Measurements from ENCODE around the gene RPS10.
"Not testable (repeated sequence)": the region's sequence is repeated elsewhere in the genome, so short reads cannot be mapped to it uniquely, and the experiment has no call there.

Gene RPS10

DNA sequence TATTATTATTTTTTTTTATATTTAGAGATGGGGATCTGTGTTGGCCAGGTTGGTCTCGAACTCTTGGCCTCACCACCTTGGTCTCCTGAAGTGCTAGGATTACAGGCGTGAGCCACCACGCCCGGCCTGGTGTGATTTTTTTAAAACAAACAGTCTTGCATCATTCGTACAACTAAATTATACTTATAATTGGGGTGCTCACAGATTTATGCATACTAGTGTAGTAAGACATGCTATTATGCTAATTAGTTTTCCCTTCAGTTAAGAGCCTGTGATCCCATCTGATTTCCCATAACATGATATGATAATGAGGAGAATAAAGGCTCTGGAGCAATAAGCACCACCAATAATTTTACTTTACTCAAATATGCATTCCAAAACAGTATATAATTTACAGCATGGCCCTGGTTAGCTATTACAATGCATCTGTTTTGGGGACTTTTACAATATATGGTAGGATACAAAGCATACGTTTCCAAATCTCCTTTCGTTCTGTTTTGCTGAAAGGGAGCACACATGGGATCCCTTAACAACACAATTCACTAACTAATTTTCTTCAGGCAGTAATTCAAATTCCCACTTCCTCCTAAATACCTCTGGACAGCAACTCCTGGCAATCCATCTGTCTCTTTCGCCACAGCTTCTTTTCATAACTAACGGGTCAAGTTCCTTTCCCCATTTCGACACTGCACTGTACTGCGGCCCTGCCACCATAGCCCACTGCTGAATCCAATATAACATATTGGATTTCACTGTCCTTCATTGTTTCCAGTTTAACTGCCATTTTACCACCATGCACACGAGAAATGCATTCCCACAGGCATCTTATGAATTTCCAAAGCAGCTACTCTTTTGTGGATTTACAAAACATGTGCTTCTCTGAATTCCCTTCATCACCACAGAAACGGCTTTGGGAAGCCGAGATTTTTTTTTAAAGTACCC, 35.1 kb downstream of the RPS10 start:
- Mint-ChIP-seq H3K36me3 (no peaks in the 10 kb centered on the region), H3K4me1 (peaks cover 37% of the 10 kb centered on the region), H3K27ac (no peak overlapping the region), H3K9me3 (no peaks in the 10 kb centered on the region), H3K27me3 (no peaks in the 10 kb centered on the region), H3K4me3 (no peak overlapping the region)

DNA sequence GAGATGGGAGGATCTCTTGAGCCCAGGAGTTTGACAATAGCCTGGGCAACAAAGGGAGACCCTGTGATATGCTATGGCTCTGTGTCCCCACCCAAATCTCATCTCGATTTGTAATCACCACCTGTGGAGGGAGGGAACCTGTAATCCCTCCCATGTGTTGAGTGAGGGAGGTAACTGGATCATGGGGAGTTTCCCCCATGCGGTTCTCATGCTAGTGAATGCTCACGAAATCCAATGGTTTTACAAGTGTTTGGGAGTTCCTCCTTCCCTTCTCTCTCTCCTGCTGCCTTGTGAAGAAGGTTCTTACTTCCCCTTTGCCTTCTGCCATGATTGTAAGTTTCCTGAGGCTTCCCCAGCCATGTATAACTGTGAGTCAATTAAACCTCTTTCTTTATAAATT, 36.8 kb downstream of the RPS10 start:
- H3K27ac Mint-ChIP-seq, result no peak overlapping the region

DNA sequence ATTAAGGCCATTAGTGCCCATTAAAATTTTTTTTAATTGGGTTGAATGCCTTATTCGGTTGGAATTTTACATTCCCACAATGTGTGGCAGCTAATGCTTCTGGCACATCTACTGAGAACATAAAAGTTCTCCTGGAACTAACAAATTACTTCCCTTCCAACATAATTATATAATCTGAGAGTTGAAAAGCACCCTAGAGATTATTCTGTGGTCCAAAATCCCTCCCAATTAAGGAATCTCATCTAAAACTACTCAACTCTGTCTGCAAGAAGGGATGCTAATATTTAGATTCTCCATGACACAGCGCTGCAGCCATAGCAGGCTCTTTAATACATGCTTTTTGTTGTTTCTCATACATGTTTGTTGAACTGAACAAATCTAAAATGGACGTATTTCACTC, 37.4 kb downstream of the RPS10 start:
- Mint-ChIP-seq H3K4me1 (peaks cover 48% of the 10 kb centered on the region), H3K4me3 (no peak overlapping the region), H3K27ac (no peak overlapping the region), H3K27me3 (no peaks in the 10 kb centered on the region), H3K36me3 (peaks cover 1% of the 10 kb centered on the region), H3K9me3 (no peaks in the 10 kb centered on the region)

More for the DNA sequence above, 36.8 kb downstream of the RPS10 start:
- Mint-ChIP-seq H3K9me3 (no peaks in the 10 kb centered on the region), H3K4me3 (no peak overlapping the region), H3K27me3 (no peaks in the 10 kb centered on the region), H3K4me1 (peaks cover 49% of the 10 kb centered on the region), H3K36me3 (no peaks in the 10 kb centered on the region)

DNA sequence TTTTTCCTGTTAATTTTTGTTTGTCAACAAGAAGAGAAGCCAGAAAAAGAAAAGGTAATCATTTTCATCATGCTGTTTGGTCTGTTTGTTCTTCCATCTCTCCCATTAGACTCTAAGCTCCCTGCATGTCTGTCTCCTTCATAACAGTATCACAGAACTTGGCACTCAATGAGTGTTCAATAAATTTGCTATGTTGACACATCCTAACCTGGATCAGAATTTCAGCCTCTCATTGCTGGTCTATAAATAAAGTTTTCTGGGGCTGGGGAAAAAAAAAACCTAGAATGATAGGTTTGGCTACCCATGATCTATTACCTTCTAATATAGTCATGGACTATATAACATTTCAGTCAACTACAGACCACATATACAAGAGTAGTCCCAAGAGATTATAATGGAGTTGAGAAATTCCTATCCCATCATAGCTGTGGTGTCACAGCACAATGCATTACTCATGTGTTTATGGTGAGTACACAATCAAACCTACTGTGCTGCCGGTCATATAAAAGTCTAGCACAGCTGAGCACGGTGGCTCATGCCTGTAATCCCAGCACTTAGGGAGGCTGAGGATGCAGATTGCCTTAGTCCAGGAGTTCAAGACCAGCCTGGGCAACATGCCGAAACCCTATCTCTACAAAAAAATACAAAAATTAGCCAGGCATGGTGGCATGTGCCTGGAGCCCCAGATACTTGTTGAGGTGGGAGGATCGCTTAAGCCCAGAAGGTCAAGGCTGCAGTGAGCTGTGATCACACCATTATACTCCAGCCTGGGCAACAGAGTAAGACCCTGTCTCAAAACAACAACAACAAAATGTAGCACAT, 39.3 kb downstream of the RPS10 start:
- H3K4me1 Mint-ChIP-seq, result peaks cover 41% of the 10 kb centered on the region
- H3K27me3 Mint-ChIP-seq, result no peaks in the 10 kb centered on the region
- no peaks in the 10 kb centered on the region for H3K9me3 Mint-ChIP-seq
- H3K36me3 Mint-ChIP-seq, result peaks cover 1% of the 10 kb centered on the region
- no peak overlapping the region for H3K4me3 Mint-ChIP-seq
- no peak overlapping the region for H3K27ac Mint-ChIP-seq

DNA sequence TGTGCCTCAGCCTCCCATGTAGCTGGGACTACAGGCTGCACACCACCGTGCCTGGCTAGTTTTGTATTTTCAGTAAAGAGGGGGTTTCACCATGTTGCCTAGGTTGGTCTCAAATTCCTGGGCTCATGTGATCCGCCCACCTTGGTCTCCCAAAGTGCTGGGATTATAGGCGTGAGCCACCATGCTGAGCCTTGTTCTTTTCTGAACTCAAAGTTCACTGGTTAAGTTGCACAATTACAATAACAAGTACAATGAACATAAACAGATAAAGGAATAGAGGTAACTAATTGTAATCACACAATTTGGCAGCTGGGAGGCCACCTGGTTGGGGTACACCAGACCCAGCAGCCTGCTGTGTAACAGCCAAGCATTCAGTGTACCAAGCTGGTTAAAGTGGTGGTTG, 40.1 kb downstream of the RPS10 start:
- H3K27ac Mint-ChIP-seq, result no peak overlapping the region
- H3K4me1 Mint-ChIP-seq, result peaks cover 49% of the 10 kb centered on the region
- no peaks in the 10 kb centered on the region for H3K27me3 Mint-ChIP-seq
- peaks cover 1% of the 10 kb centered on the region for H3K36me3 Mint-ChIP-seq
- no peaks in the 10 kb centered on the region for H3K9me3 Mint-ChIP-seq
- H3K4me3 Mint-ChIP-seq, result no peak overlapping the region

DNA sequence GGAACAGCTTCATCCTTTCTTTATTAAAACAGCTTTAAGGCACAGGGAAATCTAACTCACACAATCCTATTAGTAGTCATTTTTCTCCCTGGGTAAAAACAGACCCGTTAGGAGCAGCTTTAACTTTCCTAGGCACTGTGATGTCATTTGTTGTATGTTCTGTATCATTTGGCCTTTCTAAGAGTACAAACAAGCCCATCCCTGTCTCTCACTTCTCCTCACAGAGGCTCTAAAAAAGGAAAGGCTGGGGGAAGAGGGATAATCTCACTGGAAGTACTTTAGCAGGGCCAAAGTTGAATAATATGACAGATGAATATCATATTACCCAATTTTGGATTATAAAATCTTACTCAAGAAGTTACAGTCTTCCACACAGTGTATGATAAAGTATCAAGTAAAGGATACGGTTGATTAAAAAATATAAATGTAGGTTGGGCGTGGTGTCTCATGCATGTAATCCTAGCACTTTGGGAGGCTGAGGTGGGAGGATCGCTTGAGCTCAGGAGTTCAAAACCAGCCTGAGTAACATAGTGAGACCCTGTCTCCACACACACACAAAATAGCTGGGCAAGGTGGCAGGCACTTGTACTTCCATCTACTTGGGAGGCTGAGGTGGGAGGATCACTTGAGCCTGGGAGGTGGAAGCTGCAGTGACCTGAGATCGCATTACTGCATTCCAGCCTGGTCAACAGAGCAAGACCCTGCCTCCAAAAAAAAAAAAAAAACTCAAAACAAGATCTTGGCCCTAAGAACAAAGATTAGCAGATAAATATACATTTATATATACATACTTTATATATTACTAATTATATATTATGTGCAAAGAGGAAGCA, 41.3 kb downstream of the RPS10 start:
- Mint-ChIP-seq H3K4me3 (no peak overlapping the region), H3K36me3 (peaks cover 1% of the 10 kb centered on the region), H3K4me1 (peaks cover 54% of the 10 kb centered on the region), H3K27me3 (no peaks in the 10 kb centered on the region), H3K9me3 (no peaks in the 10 kb centered on the region), H3K27ac (no peak overlapping the region)

DNA sequence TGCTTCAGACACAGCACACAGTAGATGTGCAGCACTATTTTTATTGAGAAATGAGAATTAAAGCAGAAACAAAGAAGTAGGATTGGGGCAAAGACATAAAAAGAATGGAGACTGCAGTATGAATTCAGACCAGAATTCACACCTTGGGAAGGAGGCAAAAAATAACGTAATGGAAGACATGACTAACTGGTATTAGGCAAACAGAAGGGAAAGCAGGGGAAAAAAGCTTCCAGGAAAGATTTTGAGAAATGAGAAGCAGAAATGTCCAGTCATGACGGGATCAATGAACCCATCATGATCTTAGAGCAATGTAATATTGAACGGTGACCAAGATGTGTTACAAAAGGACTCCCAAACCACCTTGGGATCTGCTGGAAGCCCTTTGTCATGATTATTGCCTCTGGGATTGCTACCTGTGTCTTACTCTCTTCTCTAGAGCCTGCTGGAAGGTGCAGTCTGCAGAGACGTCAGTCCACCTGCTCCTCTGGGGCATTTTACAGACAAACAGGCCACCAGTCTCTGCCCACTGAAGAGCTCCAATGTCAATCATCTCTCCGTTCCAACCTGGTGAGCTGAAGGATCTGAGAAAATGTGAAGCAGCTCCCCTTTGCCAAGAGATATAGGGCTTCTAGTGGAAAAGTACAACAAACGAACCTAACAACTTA, 42.1 kb downstream of the RPS10 start:
- Mint-ChIP-seq H3K27me3 (no peaks in the 10 kb centered on the region), H3K4me3 (no peak overlapping the region), H3K4me1 (peaks cover 50% of the 10 kb centered on the region), H3K36me3 (peaks cover 1% of the 10 kb centered on the region), H3K9me3 (no peaks in the 10 kb centered on the region), H3K27ac (no peak overlapping the region)

DNA sequence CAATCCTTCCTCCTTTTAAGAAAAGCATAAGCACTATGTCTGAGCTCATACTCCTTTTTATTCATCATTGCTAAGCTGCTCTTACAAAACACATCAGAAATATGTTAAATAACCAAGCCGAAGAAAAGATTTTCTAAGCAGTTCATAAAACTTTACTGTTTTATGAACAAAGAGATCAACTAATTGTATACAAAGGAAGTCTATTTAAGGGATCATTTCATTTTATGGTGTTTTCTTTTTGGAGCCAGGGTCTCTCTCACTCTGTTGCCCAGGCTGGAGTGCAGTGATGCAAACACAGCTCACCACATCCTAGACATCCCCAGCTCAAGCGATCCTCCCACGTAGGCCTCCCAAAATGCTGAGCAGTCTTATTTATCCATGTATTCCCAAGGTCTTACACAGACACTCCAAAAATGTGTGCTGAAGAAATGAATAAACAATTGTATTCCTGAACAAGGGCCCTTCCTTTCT, 42.7 kb downstream of the RPS10 start:
- H3K9me3 Mint-ChIP-seq, result no peaks in the 10 kb centered on the region
- no peak overlapping the region for H3K27ac Mint-ChIP-seq
- no peaks in the 10 kb centered on the region for H3K27me3 Mint-ChIP-seq
- no peak overlapping the region for H3K4me3 Mint-ChIP-seq
- H3K36me3 Mint-ChIP-seq, result peaks cover 3% of the 10 kb centered on the region
- H3K4me1 Mint-ChIP-seq, result peaks cover 52% of the 10 kb centered on the region

DNA sequence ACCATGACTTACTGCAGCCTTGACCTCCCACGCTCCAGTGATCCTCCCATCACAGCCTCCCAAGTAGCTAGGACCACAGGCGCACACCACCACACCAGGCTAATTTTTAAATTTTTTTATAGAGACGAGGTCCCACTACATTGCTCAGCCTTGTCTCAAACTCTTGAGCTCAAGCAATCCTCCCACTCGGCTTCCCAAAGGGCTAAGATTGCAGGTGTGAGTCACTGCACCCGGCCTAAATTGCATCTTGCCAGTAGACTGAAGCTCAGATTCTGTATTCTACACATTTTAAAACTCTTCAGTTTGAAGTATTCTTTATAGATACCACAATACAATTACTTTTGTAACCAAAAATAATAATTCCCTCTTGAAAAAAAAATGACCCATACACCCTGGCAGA, 44.8 kb downstream of the RPS10 start:
- H3K4me3 Mint-ChIP-seq, result no peak overlapping the region
- H3K4me1 Mint-ChIP-seq, result peaks cover 40% of the 10 kb centered on the region
- H3K27me3 Mint-ChIP-seq, result no peaks in the 10 kb centered on the region
- H3K36me3 Mint-ChIP-seq, result peaks cover 4% of the 10 kb centered on the region
- no peaks in the 10 kb centered on the region for H3K9me3 Mint-ChIP-seq
- no peak overlapping the region for H3K27ac Mint-ChIP-seq

DNA sequence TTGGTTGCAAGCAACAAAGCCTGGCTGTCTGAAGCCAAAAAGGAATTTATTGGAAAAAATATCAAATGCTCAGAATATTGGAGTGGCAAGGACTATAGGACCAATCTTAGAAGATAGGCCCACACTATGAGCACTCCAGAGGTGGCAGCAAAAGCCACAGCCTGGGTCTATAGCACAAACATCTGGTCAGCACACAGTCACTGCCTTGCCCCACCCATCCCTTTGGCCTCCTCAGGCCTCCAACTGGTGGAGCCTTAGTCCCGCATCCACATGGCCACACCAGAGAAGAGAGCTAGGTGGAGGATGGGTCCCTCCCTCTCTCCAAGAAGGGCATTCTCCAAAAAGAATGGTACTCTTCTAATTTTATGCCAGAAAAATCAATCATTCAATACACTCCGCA, 47.4 kb downstream of the RPS10 start:
- peaks cover 24% of the 10 kb centered on the region for H3K4me1 Mint-ChIP-seq

DNA sequence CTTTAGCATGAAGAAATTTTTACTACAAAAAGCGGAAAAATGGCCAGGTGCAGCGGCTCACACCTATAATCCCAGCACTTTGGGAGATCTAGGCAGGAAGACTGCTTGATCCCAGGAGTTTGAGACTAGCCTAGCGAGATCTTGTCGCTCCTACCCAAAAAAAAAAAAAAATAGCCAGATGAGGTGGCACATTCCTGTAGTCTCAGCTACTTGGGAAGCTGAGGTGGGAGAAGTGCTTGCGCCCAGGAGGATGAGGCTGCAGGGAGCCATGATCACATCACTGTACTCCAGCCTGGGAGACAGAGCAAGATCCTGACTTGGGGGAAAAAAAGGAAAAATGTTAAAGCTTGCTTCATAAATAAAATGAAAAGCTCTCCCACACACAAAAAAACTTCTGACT, 47.9 kb downstream of the RPS10 start:
- Mint-ChIP-seq H3K4me1 (peaks cover 21% of the 10 kb centered on the region), H3K27me3 (no peaks in the 10 kb centered on the region), H3K9me3 (no peaks in the 10 kb centered on the region), H3K36me3 (peaks cover 3% of the 10 kb centered on the region), H3K27ac (no peak overlapping the region), H3K4me3 (no peak overlapping the region)

More for the DNA sequence above, 47.4 kb downstream of the RPS10 start:
- no peak overlapping the region for H3K27ac Mint-ChIP-seq
- H3K36me3 Mint-ChIP-seq, result peaks cover 3% of the 10 kb centered on the region
- H3K4me3 Mint-ChIP-seq, result no peak overlapping the region
- H3K27me3 Mint-ChIP-seq, result no peaks in the 10 kb centered on the region
- no peaks in the 10 kb centered on the region for H3K9me3 Mint-ChIP-seq

DNA sequence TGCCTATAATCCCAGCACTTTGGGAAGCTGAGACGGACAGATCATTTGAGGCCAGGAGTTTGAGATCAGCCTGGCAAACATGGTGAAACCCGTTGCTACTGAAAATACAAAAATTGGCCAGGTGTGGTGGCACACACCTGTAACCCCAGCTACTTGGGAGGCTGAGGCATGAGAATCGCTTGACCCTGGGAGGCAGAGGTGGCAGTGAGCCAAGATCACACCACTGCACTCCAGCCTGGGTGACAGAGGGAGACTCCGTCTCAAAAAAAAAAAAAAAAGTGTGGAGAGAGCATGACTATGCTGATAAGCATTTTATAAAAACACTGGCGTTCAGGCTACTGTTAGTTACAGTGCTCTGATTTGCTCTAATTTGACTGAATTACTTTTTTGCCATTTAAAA, 48.3 kb downstream of the RPS10 start:
- not testable (repeated sequence) for H3K4me3 Mint-ChIP-seq, H3K36me3 Mint-ChIP-seq, H3K27me3 Mint-ChIP-seq, H3K27ac Mint-ChIP-seq, H3K9me3 Mint-ChIP-seq
- H3K4me1 Mint-ChIP-seq, result peaks cover 21% of the 10 kb centered on the region

DNA sequence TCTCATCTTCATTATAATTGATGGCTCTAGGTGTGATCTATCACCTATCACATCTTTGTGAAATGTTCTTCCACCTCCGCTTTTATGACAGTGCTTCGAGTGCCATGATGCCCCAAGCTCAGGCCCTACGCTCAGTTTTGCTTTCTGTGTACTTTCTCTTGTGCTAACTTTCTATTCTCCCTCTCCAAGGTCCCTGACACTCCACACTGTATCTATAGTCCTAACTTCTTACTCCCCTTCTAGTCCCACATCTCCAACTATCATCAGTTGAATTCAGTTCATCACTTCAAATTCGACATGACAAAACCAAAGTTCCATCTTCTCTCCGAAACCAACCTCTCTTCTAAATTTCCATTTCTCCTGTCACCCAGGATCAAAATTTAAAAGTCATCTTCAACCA, 50.0 kb downstream of the RPS10 start:
- Mint-ChIP-seq H3K9me3 (no peaks in the 10 kb centered on the region), H3K27ac (no peak overlapping the region), H3K27me3 (no peaks in the 10 kb centered on the region), H3K36me3 (peaks cover 3% of the 10 kb centered on the region), H3K4me1 (peaks cover 25% of the 10 kb centered on the region), H3K4me3 (no peak overlapping the region)

DNA sequence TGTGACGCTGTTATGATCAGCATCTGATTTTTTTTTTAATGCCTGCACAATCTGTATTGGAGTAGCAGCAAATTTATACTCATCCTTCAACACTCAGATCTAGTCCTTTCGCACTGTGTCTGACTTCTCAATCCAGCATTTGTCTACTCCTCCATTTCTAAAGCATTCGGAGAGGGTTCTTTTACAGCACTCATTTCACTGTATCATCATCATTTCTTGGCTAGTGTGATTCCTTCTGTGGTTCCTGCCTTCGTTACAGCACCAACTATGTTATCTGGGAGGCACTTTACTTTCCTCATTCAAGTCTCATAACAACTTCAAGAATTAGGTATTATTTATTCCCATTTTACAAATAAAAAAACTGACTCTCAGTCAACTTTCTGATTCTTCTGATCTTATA, 51.4 kb downstream of the RPS10 start:
- Mint-ChIP-seq H3K9me3 (no peaks in the 10 kb centered on the region), H3K27ac (no peak overlapping the region), H3K36me3 (peaks cover 3% of the 10 kb centered on the region), H3K4me3 (no peak overlapping the region), H3K27me3 (no peaks in the 10 kb centered on the region), H3K4me1 (peaks cover 29% of the 10 kb centered on the region)

DNA sequence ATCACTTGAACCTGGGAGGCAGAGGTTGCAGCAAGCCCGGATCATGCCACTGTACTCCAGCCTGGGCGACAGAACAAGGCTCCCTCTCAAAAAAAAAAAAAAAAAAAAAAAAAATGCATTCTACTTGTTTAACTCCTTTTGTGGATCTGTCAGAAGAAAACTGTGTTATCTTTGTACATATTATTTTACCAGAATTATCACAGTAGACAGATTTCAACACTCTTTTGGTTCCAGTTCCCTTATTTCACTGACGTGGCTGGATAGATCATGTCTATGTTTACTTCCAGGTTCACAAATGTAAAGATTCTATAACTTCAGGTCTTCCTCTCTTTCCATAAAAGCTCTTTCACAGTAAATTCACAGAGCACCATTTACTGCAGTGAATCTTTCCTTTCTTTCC, 51.8 kb downstream of the RPS10 start:
- Mint-ChIP-seq H3K4me1 (peaks cover 33% of the 10 kb centered on the region), H3K27ac (no peak overlapping the region), H3K4me3 (no peak overlapping the region), H3K27me3 (no peaks in the 10 kb centered on the region), H3K9me3 (no peaks in the 10 kb centered on the region), H3K36me3 (peaks cover 3% of the 10 kb centered on the region)
